Measurements from ENCODE around the gene PARL. TPM values are rescaled to one million over a fixed set of nuclear protein-coding genes. Genes with fewer than 3 reads are reported as not detected.

PARL gene
- total and polyA plus RNA-seq, 10 of the 15 experiments (the other 5 are each of a cell fraction or from before 2014, with no cell fraction given) = 49.7 to 113 (median 77.2) TPM

DNA sequence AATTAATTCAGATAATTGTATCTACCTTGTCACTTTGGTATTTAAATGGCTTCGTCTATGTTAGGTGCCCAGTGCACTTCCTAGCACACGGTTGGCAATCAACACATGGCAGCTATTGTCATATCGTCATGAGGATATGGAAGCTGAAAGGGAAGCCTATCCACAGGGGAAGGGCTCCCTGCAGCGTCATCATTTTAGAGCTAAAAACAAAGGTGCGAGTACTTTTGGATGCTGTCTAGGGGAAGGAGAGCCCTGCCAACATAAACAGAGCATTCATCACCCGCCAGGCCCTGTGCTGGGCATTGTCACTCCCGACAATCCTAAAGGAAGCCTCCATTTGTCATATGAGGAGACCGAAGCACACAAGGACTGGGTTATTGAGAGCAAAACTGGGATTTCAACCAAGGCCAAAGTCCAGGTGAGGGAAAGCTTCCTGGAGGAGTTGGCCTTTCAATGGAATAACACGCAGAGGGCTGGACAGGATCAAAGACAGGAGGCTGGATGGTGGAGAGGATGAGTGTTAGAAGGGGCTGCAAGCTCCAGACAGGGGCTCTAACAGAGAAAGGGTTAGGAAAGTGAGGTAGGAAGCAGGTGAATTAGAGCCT lies 8.0 kb upstream of the PARL start:
- CTCF ChIA-PET = interaction anchor here (0.8 to 1.5 kb wide), 3 partner anchors 114 to 335 kb away, joined by 3 to 5 read pairs (median 4); partner anchors contain the start of gene ABCC5
- H2AFZ ChIP-seq (ENCODE audit: control insufficient read depth, low read depth, low read length) = no peak overlapping the region
- no peaks in the 10 kb centered on the region for H4K20me1 ChIP-seq (ENCODE audit: control insufficient read depth, insufficient read depth)
- no peak overlapping the region for H3K4me3 ChIP-seq
- SMC1A ChIA-PET (ENCODE audit: uncharacterized antibody, unreplicated experiment) = interaction anchor here (0.5 kb wide), 1 partner anchor 326 kb away, joined by 3 read pairs; no protein-coding TSS in a partner anchor
- intact Hi-C loops (cut with micrococcal nuclease; ENCODE audit: unreplicated experiment) = loop anchor here (10.0 kb wide), 1 partner anchor 242 kb away; the partner anchor contains the start of gene EIF2B5
- in situ Hi-C loops (cut with MboI) = loop anchor here (5.0 to 10.0 kb wide), 3 partner anchors 125 to 622 kb away; partner anchors contain the start of gene ABCC5
- no peak overlapping the region for H3K27ac ChIP-seq (ENCODE audit: control insufficient read depth, insufficient read depth)
- RAD21 ChIA-PET (ENCODE audit: unreplicated experiment) = interaction anchor here (0.7 to 1.5 kb wide), 3 partner anchors 12 to 1408 kb away, joined by 3 read pairs; no protein-coding TSS in a partner anchor
- H3K9me3 ChIP-seq (replicated peaks; ENCODE audit: control insufficient read depth, insufficient read depth, low read length) = no peaks in the 10 kb centered on the region
- no peak overlapping the region for H3K4me2 ChIP-seq (ENCODE audit: control insufficient read depth, insufficient read depth)
- no peak overlapping the region for H3K9ac ChIP-seq (ENCODE audit: control insufficient read depth, insufficient read depth, low read length)
- POLR2A ChIA-PET = no interaction called here
- FAIRE-seq = no peak
- no peak for DNase-seq (ENCODE audit: low read depth, low spot score)
- 49% methylated on average over 9 of the region's 9 CpGs for WGBS (ENCODE audit: insufficient coverage, insufficient replicate concordance, low lambda C conversion rate, missing lambda C conversion rate)
- H3K4me1 ChIP-seq (ENCODE audit: control insufficient read depth, insufficient read depth, low read length) = peaks cover 5% of the 10 kb centered on the region; the same call in 1 of the 2 replicates
- BruUV-seq (replicated peaks) = no TSS peak
- H3K79me2 ChIP-seq (ENCODE audit: control insufficient read depth, insufficient read depth, low read length) = no peaks in the 10 kb centered on the region
- H3K27me3 ChIP-seq (replicated peaks in 1 of 2; ENCODE audit: control insufficient read depth in 2 of 2, insufficient read depth in 2 of 2, low read length in 1 of 2) = no peaks in the 10 kb centered on the region
- ATAC-seq = no peak
- H3K36me3 ChIP-seq (ENCODE audit: control insufficient read depth in 2 of 2, insufficient read depth in 2 of 2, low read length in 1 of 2) = no peaks in the 10 kb centered on the region
- TF ChIP-seq CHD1 (IDR thresholded peaks at IDR 0.05; ENCODE audit: low read depth, low read length) (no peak), NFYA (IDR thresholded peaks at IDR 0.05; ENCODE audit: borderline replicate concordance, low read depth, low read length) (no peak), YY1 (IDR thresholded peaks at IDR 0.05; ENCODE audit: low read depth, low read length) (no peak), ZNF592 (IDR thresholded peaks at IDR 0.05) (no peak), RUNX3 (IDR thresholded peaks at IDR 0.05; ENCODE audit: low read length) (no peak), JUND (IDR thresholded peaks at IDR 0.05; ENCODE audit: low read depth, low read length) (no peak), USF2 (IDR thresholded peaks at IDR 0.05; ENCODE audit: borderline replicate concordance, low read depth, low read length) (no peak), CHD4 (IDR thresholded peaks at IDR 0.05) (no peak)
- TF ChIP-seq, protein P1, sequence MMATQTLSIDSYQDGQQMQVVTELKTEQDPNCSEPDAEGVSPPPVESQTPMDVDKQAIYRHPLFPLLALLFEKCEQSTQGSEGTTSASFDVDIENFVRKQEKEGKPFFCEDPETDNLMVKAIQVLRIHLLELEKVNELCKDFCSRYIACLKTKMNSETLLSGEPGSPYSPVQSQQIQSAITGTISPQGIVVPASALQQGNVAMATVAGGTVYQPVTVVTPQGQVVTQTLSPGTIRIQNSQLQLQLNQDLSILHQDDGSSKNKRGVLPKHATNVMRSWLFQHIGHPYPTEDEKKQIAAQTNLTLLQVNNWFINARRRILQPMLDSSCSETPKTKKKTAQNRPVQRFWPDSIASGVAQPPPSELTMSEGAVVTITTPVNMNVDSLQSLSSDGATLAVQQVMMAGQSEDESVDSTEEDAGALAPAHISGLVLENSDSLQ (IDR thresholded peaks at IDR 0.05) = no peak
- TF ChIP-seq, protein P2, sequence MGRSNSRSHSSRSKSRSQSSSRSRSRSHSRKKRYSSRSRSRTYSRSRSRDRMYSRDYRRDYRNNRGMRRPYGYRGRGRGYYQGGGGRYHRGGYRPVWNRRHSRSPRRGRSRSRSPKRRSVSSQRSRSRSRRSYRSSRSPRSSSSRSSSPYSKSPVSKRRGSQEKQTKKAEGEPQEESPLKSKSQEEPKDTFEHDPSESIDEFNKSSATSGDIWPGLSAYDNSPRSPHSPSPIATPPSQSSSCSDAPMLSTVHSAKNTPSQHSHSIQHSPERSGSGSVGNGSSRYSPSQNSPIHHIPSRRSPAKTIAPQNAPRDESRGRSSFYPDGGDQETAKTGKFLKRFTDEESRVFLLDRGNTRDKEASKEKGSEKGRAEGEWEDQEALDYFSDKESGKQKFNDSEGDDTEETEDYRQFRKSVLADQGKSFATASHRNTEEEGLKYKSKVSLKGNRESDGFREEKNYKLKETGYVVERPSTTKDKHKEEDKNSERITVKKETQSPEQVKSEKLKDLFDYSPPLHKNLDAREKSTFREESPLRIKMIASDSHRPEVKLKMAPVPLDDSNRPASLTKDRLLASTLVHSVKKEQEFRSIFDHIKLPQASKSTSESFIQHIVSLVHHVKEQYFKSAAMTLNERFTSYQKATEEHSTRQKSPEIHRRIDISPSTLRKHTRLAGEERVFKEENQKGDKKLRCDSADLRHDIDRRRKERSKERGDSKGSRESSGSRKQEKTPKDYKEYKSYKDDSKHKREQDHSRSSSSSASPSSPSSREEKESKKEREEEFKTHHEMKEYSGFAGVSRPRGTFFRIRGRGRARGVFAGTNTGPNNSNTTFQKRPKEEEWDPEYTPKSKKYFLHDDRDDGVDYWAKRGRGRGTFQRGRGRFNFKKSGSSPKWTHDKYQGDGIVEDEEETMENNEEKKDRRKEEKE (IDR thresholded peaks at IDR 0.05) = no peak
